ENCODE measurements around the gene SCYGR7. TPM values are rescaled to one million over a fixed set of nuclear protein-coding genes. Genes with fewer than 3 reads are reported as not detected.

The SCYGR7 gene
- total and polyA plus RNA-seq, 4 donors = not detected

DNA sequence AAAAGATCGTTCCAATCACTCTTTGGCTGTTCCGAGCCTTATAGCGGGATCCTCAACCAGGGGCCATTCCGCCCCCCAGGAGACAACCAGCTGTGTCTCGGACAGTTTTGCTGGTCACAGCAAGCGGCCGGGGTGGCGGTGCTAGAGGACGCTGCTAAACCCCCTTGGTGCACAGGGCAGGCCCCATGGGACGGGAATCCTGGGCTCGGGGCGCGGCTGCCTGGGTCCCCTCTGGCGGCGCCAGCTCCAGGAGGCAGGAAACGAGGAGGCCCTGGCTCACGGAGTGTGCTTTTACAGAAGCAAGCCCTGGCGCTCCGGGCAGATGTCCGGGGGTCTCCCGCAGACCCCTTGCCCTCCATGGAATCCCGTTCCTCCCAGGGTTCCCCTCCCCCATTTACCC, 39.7 kb downstream of the SCYGR7 start:
- DNase-seq (ENCODE audit: low spot score) = no peak
- TF ChIP-seq SP1 (IDR thresholded peaks at IDR 0.05) (no peak), FOXA1 (IDR thresholded peaks at IDR 0.05) (no peak), YY1 (IDR thresholded peaks at IDR 0.05) (no peak), TAF1 (conservative IDR thresholded peaks at IDR 0.05) (no peak), RXRA (IDR thresholded peaks at IDR 0.05) (no peak), HNF4A (conservative IDR thresholded peaks at IDR 0.05) (no peak), EGR1 (IDR thresholded peaks at IDR 0.05; ENCODE audit: low read depth in 2 of 2) (no peak), FOXA2 (IDR thresholded peaks at IDR 0.05) (no peak)
- TF ChIP-seq, protein P1, sequence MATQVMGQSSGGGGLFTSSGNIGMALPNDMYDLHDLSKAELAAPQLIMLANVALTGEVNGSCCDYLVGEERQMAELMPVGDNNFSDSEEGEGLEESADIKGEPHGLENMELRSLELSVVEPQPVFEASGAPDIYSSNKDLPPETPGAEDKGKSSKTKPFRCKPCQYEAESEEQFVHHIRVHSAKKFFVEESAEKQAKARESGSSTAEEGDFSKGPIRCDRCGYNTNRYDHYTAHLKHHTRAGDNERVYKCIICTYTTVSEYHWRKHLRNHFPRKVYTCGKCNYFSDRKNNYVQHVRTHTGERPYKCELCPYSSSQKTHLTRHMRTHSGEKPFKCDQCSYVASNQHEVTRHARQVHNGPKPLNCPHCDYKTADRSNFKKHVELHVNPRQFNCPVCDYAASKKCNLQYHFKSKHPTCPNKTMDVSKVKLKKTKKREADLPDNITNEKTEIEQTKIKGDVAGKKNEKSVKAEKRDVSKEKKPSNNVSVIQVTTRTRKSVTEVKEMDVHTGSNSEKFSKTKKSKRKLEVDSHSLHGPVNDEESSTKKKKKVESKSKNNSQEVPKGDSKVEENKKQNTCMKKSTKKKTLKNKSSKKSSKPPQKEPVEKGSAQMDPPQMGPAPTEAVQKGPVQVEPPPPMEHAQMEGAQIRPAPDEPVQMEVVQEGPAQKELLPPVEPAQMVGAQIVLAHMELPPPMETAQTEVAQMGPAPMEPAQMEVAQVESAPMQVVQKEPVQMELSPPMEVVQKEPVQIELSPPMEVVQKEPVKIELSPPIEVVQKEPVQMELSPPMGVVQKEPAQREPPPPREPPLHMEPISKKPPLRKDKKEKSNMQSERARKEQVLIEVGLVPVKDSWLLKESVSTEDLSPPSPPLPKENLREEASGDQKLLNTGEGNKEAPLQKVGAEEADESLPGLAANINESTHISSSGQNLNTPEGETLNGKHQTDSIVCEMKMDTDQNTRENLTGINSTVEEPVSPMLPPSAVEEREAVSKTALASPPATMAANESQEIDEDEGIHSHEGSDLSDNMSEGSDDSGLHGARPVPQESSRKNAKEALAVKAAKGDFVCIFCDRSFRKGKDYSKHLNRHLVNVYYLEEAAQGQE (IDR thresholded peaks at IDR 0.05) = no peak
- TF ChIP-seq, protein P2, sequence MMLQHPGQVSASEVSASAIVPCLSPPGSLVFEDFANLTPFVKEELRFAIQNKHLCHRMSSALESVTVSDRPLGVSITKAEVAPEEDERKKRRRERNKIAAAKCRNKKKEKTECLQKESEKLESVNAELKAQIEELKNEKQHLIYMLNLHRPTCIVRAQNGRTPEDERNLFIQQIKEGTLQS (IDR thresholded peaks at IDR 0.05) = no peak
- TF ChIP-seq, protein P3, sequence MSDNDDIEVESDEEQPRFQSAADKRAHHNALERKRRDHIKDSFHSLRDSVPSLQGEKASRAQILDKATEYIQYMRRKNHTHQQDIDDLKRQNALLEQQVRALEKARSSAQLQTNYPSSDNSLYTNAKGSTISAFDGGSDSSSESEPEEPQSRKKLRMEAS (IDR thresholded peaks at IDR 0.05) = no peak
- TF ChIP-seq, protein P4, sequence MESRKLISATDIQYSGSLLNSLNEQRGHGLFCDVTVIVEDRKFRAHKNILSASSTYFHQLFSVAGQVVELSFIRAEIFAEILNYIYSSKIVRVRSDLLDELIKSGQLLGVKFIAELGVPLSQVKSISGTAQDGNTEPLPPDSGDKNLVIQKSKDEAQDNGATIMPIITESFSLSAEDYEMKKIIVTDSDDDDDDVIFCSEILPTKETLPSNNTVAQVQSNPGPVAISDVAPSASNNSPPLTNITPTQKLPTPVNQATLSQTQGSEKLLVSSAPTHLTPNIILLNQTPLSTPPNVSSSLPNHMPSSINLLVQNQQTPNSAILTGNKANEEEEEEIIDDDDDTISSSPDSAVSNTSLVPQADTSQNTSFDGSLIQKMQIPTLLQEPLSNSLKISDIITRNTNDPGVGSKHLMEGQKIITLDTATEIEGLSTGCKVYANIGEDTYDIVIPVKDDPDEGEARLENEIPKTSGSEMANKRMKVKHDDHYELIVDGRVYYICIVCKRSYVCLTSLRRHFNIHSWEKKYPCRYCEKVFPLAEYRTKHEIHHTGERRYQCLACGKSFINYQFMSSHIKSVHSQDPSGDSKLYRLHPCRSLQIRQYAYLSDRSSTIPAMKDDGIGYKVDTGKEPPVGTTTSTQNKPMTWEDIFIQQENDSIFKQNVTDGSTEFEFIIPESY (IDR thresholded peaks at IDR 0.05) = no peak
- TF ChIP-seq, protein P5, sequence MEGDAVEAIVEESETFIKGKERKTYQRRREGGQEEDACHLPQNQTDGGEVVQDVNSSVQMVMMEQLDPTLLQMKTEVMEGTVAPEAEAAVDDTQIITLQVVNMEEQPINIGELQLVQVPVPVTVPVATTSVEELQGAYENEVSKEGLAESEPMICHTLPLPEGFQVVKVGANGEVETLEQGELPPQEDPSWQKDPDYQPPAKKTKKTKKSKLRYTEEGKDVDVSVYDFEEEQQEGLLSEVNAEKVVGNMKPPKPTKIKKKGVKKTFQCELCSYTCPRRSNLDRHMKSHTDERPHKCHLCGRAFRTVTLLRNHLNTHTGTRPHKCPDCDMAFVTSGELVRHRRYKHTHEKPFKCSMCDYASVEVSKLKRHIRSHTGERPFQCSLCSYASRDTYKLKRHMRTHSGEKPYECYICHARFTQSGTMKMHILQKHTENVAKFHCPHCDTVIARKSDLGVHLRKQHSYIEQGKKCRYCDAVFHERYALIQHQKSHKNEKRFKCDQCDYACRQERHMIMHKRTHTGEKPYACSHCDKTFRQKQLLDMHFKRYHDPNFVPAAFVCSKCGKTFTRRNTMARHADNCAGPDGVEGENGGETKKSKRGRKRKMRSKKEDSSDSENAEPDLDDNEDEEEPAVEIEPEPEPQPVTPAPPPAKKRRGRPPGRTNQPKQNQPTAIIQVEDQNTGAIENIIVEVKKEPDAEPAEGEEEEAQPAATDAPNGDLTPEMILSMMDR (IDR thresholded peaks at IDR 0.05; ENCODE audit: low read depth, low read length, missing input control) = no peak
- no peak overlapping the region for H3K4me3 ChIP-seq (ENCODE audit: low read depth in 1 of 3, low read length in 3 of 3)
- no peak overlapping the region for H3K27ac ChIP-seq (ENCODE audit: low read depth in 1 of 2, low read length in 2 of 2)
- no peaks in the 10 kb centered on the region for H3K36me3 ChIP-seq (ENCODE audit: control insufficient read depth in 4 of 4, insufficient read depth in 3 of 4, low read depth in 1 of 4, low read length in 3 of 4)
- H3K9ac ChIP-seq (ENCODE audit: low read depth in 1 of 2, low read length in 2 of 2) = no peak overlapping the region
- H3K27me3 ChIP-seq (ENCODE audit: control insufficient read depth in 4 of 4, insufficient read depth in 4 of 4, low read length in 3 of 4) = no peaks in the 10 kb centered on the region
- WGBS = 94% methylated on average over 22 of the region's 22 CpGs
- peaks cover 0 to 5% (median 0%) of the 10 kb centered on the region in 4 donors for H3K4me1 ChIP-seq (ENCODE audit: control insufficient read depth in 4 of 4, insufficient read depth in 4 of 4, low read length in 3 of 4)
- no peaks in the 10 kb centered on the region for H3K9me3 ChIP-seq (ENCODE audit: control insufficient read depth in 4 of 4, low read length in 3 of 4)

DNA sequence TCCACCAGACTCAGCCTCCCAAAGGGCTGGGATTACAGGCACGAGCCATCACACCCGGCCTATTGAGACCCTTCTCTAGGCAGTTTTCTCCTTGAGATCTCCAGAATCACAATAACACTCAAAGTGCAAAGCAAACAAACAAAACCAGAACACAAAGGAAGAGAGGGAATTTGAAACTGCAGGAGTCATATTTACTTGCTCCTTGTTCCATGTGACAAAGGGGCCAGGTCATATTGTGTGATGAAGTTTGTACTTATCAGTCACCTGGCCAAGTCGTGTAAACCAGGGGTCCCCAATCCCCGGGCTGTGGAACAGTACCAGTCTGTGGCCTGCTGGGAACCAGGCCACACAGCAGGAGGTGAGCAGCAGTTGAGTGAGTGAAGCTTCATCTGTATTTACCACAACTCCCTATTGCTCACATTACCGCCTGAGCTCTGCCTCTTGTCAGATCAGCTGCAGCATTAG, 44.1 kb downstream of the SCYGR7 start:
- no peak overlapping the region for H3K9ac ChIP-seq (ENCODE audit: low read depth in 1 of 2, low read length in 2 of 2)
- no peak overlapping the region for H3K27ac ChIP-seq (ENCODE audit: low read depth in 1 of 2, low read length in 2 of 2)
- no peaks in the 10 kb centered on the region for H3K36me3 ChIP-seq (ENCODE audit: control insufficient read depth in 4 of 4, insufficient read depth in 3 of 4, low read depth in 1 of 4, low read length in 3 of 4)
- no peaks in the 10 kb centered on the region for H3K27me3 ChIP-seq (ENCODE audit: control insufficient read depth in 4 of 4, insufficient read depth in 4 of 4, low read length in 3 of 4)
- H3K4me3 ChIP-seq (ENCODE audit: low read depth in 1 of 3, low read length in 3 of 3) = no peak overlapping the region
- WGBS = 82% methylated on average over 5 of the region's 5 CpGs
- no peaks in the 10 kb centered on the region for H3K4me1 ChIP-seq (ENCODE audit: control insufficient read depth in 4 of 4, insufficient read depth in 4 of 4, low read length in 3 of 4)
- H3K9me3 ChIP-seq (ENCODE audit: control insufficient read depth in 4 of 4, low read length in 3 of 4) = no peaks in the 10 kb centered on the region
- no peak for DNase-seq (ENCODE audit: low spot score)
- TF ChIP-seq TAF1 (conservative IDR thresholded peaks at IDR 0.05) (no peak), SP1 (IDR thresholded peaks at IDR 0.05) (no peak), NR2F2 (IDR thresholded peaks at IDR 0.05) (no peak), YY1 (IDR thresholded peaks at IDR 0.05) (no peak), GABPA (IDR thresholded peaks at IDR 0.05 in 1 of 2, conservative IDR thresholded peaks at IDR 0.05 in 1 of 2) (no peak), RAD21 (IDR thresholded peaks at IDR 0.05) (no peak), JUND (IDR thresholded peaks at IDR 0.05) (no peak), FOXA2 (IDR thresholded peaks at IDR 0.05) (no peak), RXRA (IDR thresholded peaks at IDR 0.05) (no peak), FOXA1 (IDR thresholded peaks at IDR 0.05) (no peak), HNF4A (conservative IDR thresholded peaks at IDR 0.05) (no peak), EGR1 (IDR thresholded peaks at IDR 0.05; ENCODE audit: low read depth in 2 of 2) (no peak), HNF4G (IDR thresholded peaks at IDR 0.05) (no peak)
- TF ChIP-seq, protein P4 (IDR thresholded peaks at IDR 0.05) = no peak
- TF ChIP-seq, protein P3 (IDR thresholded peaks at IDR 0.05) = no peak
- TF ChIP-seq, protein P2 (IDR thresholded peaks at IDR 0.05) = no peak
- TF ChIP-seq, protein P5 (IDR thresholded peaks at IDR 0.05; ENCODE audit: low read depth, low read length, missing input control) = no peak
